GM19193 (cell line): ENCODE results near the gene MTO1.

Experiments
- POLR2A ChIP-seq: IDR thresholded peaks from 4 replicates; pipeline ENCODE4 v1.6.1; 2011; ENCODE audit not compliant: insufficient read depth, insufficient read length; ENCODE audit errors: extremely low read depth

The MTO1 gene

DNA sequence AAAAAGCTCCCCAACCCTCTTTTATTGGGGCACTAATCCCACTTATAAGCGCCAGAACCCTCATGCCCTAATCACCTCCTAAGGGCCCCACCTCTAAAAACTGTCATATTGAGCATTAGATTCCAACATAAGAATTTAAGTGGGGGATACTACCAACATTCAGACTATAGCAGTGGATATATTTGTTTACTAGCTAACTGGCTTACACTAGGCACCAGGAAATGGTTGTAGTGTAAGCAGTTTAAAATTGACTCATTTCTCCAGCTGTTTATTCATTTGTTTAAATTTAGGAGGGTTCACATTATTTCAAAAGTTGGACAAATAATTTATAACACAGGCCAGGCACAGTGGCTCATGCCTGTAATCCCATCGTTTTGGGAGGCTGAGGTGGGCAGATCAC lies 22.9 kb downstream of the MTO1 start:
- TF ChIP-seq POLR2A: no peak

- TF ChIP-seq POLR2A: no peak
Measured at GRCh38 chr6:73487473-73487872, 25.9 kb downstream of the MTO1 start.

DNA sequence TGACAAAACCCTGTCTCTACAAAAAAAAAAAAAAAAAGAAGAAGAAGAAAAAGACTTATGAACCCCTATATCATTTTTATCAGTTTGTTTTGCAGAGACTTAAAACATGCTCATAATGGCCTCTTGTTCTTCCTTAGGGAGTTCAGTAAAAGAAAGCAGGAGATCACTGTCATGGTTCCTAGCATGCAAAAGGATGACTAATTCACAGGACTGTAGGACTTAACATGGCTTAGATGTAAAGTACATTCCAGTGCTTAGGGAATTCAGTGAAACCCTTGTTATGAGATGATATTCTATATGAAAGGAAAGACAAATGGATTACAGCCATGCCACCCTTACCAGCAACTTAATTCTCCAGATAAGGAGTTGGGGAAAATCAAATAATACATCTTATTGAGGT lies 29.8 kb downstream of the MTO1 start:
- TF ChIP-seq POLR2A: no peak

DNA sequence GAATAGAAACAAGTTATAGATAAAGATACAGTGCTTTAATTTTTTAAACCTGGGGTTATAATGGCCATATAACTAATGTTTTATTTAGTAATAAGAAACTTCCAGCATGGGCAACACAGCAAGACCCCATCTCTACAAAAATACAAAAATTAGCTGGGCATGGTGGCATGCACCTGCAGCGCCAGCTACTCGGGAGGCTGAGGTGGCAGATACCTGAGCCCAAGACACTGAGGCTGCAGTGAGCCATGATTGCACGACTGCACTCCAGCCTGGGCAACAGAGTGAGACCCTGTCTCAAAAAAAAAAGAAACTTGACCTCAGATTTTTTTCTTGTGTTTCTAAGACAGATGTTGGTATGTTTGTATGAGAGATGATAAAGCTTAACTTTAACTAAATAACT lies 36.4 kb downstream of the MTO1 start:
- no peak for TF ChIP-seq POLR2A

DNA sequence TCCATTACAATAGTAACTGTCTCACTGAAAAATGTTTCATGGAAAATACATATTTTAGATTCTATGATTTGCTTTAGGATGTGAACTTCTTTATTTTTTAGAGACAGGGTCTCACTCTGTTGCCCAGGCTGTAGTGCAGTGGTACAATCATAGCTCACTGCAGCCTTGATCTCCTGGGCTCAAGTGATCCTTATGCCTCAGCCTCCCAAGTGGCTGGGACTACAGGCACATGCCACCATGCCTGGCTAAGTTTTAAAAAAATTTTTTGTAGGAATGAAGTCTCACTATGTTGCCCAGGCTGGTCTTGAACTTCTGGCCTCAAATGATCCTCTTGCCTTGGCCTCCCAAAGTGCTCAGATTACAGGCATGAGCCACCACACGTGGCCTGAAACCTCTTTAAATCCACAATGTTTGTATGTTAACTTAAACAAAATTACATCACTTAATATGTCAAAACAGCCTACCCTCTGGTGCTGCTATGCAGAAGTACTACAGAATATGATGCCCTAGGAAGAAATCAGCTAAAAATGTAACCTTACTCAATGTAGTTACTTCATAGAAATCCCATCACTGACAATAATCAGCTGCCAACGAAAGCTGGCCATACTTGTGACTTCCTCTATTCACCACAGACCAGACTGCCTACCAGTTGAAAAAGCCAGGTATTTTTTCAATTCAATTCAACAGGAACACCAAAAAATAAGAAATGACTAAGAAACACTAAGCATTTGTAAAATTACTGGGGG lies 41.7 kb downstream of the MTO1 start:
- no peak for TF ChIP-seq POLR2A

GRCh38 chr6:73504160-73504559 lies 42.6 kb downstream of the MTO1 start:
- TF ChIP-seq POLR2A: no peak

GRCh38 chr6:73505142-73505541 lies 43.6 kb downstream of the MTO1 start:
- no peak for TF ChIP-seq POLR2A

DNA sequence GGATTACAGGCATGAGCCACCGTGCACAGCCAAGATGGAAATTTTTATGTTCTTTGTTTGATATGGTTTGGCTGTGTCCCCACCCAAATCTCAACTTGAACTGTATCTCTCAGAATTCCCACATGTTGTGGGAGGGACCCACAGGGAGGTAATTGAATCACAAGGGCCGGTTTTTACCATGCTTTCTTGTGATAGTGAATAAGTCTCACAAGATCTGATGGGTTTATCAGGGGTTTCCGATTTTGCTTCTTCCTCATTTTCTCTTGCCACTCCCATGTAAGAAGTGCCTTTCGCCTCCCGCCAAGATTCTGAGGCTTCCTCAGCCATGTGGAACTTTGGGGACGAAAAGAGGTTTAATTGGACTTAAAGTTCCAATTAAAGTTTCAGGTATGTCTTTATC lies 44.7 kb downstream of the MTO1 start:
- TF ChIP-seq POLR2A: no peak

DNA sequence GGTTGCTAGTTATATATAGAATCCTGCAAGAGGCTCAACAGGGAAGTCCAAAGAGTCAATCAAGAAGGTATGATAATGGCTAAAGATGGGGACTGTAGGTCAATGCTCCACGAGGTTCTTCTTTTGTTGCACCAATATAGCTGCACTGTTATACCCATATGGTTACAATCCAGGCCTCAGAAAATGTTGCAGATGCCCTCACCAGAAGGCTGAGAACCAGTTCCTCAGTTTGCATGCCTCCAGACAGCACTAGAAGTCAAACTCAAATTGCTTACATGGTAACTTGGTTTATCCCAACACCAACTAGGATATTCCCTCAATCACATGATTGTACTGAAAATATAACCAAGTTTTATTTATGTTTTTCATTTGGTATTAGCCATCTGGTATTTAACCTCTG lies 47.2 kb downstream of the MTO1 start:
- TF ChIP-seq POLR2A: no peak

DNA sequence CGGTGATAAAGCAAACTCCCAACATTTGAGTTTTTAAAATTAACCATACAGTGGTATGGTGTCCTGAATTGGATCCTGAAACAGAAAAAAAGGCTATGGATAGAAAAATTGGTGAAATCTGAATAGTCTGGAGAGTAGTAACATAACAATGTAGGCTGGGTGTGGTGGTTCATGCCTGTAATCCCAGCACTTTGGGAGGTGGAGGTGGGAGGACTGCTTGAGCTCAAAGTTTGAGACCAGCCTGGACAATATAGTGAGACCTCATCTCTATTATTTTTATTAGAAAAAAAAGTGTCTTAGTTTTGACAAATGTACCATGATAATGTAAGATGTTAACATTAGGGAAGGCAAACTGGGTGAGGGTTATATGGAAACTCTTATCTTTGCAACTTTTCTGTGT lies 48.3 kb downstream of the MTO1 start:
- TF ChIP-seq POLR2A: no peak

GRCh38 chr6:73511796-73512195 lies 50.3 kb downstream of the MTO1 start:
- TF ChIP-seq POLR2A: no peak

- no peak for TF ChIP-seq POLR2A
Measured at GRCh38 chr6:73513496-73513854, 51.9 kb downstream of the MTO1 start.

- no peak for TF ChIP-seq POLR2A
Measured at GRCh38 chr6:73514746-73515110, 53.2 kb downstream of the MTO1 start.

- TF ChIP-seq POLR2A: peak; percentile 66
Measured at GRCh38 chr6:73515204-73515655, 53.7 kb downstream of the MTO1 start.

GRCh38 chr6:73516514-73517489 lies 55.3 kb downstream of the MTO1 start:
- TF ChIP-seq POLR2A: peak; percentile 40

DNA sequence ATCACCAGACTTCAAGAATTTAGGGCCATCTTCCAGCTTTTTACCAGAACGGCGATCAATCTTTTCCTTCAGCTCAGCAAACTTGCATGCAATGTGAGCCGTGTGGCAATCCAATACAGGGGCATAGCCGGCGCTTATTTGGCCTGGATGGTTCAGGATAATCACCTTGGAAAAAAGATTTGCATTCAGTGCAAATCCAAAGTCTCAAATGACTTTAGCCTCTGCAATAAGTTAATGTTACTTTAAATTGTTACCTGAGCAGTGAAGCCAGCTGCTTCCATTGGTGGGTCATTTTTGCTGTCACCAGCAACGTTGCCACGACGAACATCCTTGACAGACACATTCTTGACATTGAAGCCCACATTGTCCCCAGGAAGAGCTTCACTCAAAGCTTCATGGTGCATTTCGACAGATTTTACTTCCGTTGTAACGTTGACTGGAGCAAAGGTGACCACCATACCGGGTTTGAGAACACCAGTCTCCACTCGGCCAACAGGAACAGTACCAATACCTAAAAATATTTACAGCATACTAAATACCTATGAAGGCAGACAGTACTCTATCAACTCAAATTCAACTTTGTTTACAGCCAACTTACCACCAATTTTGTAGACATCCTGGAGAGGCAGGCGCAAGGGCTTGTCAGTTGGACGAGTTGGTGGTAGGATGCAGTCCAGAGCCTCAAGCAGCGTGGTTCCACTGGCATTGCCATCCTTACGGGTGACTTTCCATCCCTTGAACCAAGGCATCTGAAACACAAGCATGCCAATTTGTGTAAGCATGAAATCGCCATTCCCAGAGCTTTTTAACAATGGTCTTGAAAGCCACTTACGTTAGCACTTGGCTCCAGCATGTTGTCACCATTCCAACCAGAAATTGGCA lies 56.8 kb downstream of the MTO1 start:
- TF ChIP-seq POLR2A: peak; percentile 46
